COLO668 (cell line): ENCODE measurements around the gene MEF2B.

Experiments used
- DNase-seq: peaks from one replicate; lab custom pipeline; 2025; ENCODE audit not compliant: unreplicated experiment; lab: John Stamatoyannopoulos, UW

The MEF2B gene

GRCh38 chr19:19170053-19170872 lies at the start of gene MEF2B:
MEF2B (minus strand) TSS chr19:19170263; CDS start chr19:19150735, 19,528 bp downstream.
- peak; percentile 77 for DNase-seq

GRCh38 chr19:19218911-19219310 lies 48.8 kb upstream of the MEF2B start:
- DNase-seq, result no peak

DNA sequence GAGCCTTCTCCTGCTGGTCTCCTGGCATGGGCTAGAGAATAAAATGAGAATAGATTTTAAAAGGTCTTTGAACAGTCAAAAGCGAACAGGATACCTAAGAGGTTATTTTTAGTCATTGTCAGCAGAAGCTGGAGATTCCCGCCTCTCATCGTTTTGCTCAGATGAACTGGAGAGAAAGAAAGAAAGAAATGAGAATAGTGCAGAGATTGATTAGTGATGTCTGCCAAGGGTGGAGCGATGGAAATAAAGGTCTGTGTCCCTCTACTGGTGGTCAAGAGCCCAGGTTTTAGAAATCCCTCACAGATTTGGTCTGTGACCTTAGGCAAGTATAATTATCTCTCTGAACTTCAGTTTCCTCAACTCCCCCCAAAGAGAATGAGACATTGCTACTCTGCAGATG lies 47.0 kb upstream of the MEF2B start:
- DNase-seq, result peak; percentile 8

- DNase-seq, result no peak
Measured at GRCh38 chr19:19215792-19216191, 45.7 kb upstream of the MEF2B start.

DNA sequence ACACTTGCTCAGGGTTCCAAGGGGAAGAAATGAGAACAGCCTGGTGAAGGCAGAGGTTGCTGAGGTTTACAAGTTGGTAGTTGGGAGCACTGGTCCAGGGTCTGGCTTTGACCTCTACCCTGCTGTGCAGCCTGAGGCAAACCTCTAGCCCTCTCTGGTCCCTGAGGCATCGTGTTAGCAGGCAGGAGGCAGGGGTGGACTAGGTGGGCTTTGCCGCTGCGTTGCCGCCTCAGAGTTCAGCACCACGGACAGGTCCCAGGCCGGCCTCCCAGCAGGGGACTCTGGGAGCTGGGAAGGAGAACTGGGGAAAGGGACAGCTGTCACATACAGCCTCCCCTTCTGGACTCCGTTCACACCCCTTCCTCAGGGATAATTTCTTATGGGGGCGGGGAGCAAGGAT lies 44.8 kb upstream of the MEF2B start:
- DNase-seq, result no peak

DNA sequence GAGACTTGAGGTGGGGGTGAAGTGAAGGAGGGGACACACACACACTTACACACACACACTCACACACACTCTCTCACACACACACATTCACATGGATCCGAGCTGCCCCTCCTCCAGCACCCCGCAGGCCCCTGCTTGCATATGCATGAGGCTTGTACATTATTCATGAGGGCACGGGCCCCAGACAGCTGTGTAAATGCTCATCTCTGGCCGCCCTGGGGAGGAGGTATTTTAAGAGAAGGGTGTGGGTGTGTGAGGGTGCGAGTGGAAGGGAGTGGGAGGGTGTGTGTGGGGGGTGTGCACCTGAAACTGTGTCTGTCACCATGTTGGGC lies 44.1 kb upstream of the MEF2B start:
- DNase-seq, result peak; percentile 53

- no peak for DNase-seq
Measured at GRCh38 chr19:19213426-19214158, 43.5 kb upstream of the MEF2B start.

DNA sequence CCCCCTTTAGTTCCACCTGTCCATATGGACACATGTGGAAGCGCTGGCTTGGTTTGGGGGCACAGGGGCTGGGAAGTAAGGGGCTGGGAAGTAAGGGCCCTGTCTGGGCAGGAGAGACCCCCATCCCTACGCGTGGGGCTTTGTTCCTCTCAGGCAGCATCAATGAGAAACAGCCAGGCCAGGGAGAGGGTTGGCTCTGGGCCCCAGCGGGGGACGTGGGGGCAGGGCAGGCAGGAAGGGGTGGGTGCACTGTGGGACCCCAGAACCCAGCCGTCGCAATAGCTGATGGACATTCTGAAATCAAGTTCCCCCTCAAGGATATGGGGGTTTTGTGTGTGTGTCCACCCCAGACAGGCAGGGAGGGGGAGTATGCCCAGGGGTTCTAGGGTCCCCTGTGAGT lies 42.9 kb upstream of the MEF2B start:
- DNase-seq, result no peak

GRCh38 chr19:19211499-19212420 lies 41.7 kb upstream of the MEF2B start, which contains the start of gene NCAN:
NCAN (plus strand) TSS chr19:19211958; CDS start chr19:19216954, 4,996 bp downstream.
- no peak for DNase-seq

DNA sequence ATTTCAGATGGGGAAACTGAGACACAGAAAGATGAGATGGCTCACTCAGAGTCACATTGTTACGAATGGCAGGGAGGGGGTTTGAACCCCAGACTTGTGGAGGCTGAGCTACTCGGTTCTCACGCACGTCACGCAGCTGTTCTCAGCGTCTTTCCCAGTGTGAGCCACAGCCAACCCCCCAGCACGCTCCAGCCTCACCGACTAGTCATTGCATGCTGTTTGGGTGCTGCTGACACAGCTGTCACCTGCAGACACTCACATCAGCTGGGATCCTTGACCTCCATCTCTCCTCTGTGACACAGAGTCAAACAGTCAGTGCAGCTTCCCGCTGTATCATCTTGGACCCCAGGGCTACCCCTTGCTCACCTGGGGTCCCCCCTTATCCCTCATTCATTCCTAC lies 39.3 kb upstream of the MEF2B start:
- peak; percentile 48 for DNase-seq

DNA sequence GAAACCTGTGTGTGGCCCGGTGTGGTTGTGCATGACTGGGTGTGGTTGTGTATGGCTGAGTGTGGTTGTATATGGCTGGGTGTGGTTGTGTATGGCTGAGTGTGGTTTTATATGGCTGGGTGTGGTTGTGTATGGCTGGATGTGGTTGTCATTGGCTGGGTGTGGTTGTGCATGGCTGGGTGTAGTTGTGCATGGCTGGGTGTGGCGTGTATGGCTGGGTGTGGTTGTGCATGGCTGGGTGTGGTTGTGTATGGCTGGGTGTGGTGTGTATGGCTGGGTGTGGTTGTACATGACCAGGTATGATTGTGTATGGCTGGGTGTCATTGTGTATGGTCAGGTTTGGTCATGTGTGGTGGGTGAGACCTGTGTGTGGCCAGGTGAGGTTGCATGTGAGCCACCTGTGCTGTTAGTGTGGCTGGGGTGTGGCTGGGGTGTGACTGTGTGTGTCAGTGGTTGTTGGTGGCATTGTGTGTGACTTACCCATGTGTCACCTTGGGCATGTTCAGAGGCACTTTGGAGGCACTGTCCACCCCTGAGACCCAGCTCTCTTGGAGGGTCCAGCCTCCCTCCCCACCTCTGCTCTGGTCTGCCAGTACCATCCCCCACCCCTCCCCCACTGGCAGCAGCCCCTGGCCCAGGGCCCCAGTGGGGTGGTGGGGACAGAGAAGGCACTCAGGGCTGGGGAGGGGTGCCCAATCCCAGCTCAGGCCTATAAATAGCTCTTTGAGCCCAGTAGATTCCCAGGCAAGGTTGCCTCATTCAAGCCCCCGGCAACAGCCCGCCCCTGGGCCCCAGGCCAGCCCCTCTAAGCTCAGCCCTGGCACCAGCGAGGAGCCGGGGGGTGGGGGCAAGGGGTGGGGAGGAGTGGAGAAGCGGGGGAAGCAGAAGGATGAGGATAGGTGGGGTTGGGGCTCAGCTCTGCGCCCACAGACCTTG lies 37.8 kb upstream of the MEF2B start:
- no peak for DNase-seq

- no peak for DNase-seq
Measured at GRCh38 chr19:19206938-19207337, 36.9 kb upstream of the MEF2B start.

DNA sequence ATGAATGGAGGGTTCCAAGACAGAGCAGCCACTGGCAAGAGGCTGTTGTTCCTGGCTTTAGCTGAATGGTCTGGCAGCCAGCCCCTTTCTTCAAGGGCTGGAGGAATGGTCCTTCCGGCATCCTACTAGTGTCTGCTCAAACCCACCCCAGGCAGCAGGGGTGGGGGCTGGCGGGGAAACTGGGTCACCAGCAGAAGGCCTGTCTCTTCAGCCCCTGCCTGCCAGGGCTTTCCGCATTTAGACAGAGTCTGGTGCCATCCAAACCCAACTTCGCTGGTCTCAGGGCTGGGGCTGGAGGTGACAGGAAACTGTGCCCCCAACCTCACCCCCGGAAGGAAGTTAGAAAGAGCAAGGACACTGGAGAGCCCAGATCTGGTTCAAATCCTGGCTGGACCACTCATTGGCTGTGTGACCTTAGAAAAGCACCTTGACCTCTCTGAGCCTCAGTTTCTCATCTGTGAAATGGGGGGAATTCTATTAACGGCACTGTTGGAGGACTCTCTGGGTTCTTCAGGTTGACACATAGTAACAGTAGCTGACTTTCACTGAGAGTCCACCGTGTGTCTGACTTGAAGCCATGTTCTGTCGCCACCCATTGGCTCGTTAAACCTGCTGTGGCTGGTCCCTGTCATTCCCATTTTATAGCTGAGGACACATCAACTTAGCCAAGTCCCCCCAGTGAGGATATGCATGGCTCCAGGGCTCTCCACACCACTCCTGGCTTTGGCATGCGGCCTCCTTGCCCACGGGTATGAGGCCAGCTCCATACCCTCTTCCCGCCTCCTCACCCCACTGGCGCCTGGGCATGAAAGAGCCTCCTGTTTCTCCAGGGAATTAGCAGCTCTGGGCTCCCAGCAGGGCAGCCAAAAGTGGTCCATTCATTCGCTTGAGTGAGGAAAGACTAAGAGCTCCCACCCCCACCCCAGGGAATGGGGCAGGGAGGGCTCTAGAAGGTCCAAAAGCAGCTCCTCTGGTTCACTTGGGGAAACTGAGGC lies 35.6 kb upstream of the MEF2B start:
- no peak for DNase-seq

DNA sequence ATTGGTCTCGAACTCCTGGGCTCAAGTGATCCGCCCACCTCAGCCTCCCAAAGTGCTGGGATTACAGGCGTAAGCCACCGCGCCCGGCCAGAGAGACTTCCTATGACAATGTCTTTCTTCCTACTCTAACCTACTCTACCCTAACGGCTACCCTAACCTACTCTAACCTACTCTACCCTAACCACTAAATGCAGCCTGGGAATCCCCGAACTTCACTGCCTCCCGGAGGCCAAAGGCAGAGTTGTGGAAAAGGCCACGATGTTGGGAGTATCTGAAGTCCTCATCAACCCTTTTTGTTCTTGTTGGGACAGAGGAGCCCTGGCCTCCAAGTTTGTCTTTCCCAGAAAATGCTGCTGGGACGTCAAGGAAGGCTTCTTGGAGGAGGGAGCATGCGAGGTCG lies 34.1 kb upstream of the MEF2B start:
- DNase-seq, result no peak

DNA sequence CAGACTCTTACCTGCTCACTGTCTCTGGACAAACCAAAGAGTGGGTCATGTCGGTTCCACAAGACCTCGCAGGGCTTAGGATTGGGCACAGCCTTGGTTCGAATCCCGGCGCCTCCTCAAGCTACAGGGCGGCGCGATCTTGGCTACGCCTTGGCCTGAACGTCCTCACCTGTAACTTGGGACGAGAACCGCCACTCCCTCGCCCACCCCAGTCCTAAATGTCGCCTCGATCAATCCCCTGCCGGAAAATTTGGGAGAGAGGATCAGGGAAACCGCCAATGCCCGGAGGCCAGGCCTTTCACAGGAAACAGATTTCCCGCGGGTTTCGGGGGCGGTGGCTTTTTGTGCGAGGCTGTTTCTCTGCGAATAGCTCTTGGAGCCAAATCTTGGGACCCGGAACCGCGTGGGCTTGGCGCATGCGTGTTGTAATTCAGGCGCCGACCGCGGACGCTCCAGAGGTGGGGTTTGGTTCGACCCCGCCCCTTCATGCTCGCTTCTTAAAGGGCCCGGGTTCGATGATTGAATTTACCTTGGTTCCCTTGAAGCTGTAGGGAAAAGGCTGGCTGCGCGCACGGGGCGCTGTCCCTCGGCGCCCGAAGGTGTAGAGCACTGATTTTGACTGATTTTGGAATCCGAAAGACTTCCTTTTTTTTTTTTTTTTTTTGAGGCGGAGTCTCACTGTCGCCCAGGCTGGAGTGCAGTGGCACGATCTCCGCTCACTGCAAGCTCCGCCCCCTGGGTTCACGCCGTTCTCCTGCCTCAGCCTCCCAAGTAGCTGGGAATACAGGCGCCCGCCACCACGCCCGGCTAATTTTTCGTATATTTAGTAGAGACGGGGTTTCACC lies 33.2 kb upstream of the MEF2B start, which contains the start of gene NR2C2AP:
NR2C2AP (minus strand) TSS at position 403 of the 845 bp plus-strand sequence; CDS start at position 49, 354 bp downstream.
- peak; percentile 94 for DNase-seq

GRCh38 chr19:19202707-19203011 lies 32.6 kb upstream of the MEF2B start:
- no peak for DNase-seq

DNA sequence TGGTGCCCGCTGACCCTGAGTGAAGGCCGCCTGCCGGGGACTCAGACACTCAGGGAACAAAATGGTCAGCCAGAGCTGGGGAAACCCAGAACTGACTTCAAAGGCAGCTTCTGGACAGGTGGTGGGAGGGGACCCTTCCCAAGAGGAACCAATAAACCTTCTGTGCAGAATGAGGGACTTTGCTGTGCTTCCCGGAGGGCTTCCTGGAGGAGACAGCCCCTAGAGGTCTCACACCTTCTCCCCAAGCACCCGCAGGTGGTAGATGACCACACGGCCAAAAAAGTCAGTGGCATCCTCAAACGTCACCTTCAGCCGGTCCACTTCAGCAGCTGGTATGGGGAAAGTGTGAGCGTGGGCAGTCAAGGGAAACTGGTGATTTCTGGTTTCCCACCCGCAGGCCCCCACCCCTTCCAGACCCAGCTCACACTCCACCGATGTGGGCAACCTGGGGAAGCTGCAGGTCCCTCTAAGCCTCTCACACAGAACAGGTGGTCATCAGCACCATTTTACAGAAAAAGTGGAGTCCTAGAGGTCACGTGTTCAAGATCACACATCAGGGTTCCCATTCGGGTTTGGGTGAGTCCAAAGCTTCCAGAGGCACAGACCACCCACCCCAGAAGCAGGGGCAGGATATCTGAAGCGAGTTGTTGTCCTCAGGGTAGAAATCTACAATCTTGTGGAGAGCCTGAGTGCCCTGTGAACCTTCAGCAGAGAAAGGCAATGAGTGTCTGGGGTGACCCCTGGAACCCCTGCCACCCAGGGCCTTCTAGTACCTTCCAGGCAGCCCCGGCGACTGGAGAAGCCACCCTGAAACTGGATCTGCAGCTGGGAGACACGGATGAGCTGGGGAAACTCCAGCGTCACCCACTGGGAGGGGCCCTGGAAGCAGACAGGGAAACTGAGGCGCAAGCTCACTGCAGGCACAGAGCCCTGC lies 31.9 kb upstream of the MEF2B start:
- no peak for DNase-seq
